Prostate gland (tissue), 2 donors: ENCODE results near the gene SCYL3.

Experiments
- POLR2A ChIP-seq: fragments of 450-650 bp; IDR thresholded peaks from one replicate; pipeline ENCODE4 v1.6.1; 2016; ENCODE audit warnings: antibody characterized with exemption, mild to moderate bottlenecking
- TF ChIP-seq, protein P1 (sequence below), 4 experiments: fragments of 200-600 bp in 2 of 4; fragments of 450-650 bp in 2 of 4; sonication (generic) in 2 of 4; IDR thresholded peaks; 1 replicate in 3 of 4; 2 replicates in 1 of 4; pipeline ENCODE4 v1.5.1; 2016 to 2019; ENCODE audit warnings: antibody characterized with exemption in 4 of 4, mild to moderate bottlenecking in 2 of 4, moderate library complexity in 2 of 4

DNA sequence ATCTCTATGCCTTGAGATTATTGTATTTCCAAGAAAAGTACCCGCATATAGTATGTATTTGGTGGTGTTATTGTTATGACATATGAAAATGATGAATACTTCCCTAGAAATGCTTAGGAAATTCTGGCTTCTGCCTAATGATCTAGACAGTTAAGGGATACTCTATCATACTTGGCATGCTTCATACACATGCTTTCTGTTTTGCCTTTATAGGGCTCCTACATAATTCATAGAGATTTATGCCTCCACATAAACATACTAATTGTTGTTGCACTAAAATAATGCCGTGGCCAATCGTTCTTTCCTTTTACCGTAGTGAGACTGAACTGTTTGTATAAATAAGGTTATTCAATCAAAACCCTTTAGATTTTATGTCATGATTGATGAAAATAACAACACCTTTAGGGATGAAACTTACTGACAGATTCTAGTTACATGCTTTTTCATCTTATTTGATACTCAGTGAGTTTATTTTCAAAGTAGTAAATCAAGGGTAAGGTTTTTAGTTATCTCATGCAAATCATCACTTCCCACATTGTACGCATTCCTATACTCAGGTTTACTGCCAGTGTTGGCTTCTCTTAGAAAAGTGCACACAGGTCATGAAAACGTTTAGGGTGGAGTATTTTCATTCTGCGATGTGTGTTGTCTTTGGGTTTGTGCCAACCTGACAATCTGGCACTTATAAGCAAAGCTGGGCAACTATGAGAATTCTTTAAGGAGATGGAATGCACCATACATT is 40.5 kb upstream of the SCYL3 start:
- no peak for TF ChIP-seq POLR2A
- TF ChIP-seq, protein P1, sequence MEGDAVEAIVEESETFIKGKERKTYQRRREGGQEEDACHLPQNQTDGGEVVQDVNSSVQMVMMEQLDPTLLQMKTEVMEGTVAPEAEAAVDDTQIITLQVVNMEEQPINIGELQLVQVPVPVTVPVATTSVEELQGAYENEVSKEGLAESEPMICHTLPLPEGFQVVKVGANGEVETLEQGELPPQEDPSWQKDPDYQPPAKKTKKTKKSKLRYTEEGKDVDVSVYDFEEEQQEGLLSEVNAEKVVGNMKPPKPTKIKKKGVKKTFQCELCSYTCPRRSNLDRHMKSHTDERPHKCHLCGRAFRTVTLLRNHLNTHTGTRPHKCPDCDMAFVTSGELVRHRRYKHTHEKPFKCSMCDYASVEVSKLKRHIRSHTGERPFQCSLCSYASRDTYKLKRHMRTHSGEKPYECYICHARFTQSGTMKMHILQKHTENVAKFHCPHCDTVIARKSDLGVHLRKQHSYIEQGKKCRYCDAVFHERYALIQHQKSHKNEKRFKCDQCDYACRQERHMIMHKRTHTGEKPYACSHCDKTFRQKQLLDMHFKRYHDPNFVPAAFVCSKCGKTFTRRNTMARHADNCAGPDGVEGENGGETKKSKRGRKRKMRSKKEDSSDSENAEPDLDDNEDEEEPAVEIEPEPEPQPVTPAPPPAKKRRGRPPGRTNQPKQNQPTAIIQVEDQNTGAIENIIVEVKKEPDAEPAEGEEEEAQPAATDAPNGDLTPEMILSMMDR (IDR thresholded peaks at IDR 0.05): no peak
